ENCODE measurements around the gene NRXN3.

The NRXN3 gene

GRCh38 chr14:79871136-79871535, 1701.0 kb downstream of the NRXN3 start:
- TF ChIP-seq CTCF (IDR thresholded peaks at IDR 0.05): no peak
- H3K27ac ChIP-seq: no peak overlapping the region
- DNase-seq (ENCODE audit: low spot score): no peak
- H3K4me3 ChIP-seq: no peak overlapping the region

GRCh38 chr14:79878229-79878628, 1708.1 kb downstream of the NRXN3 start:
- no peak for TF ChIP-seq CTCF (IDR thresholded peaks at IDR 0.05)
- Histone ChIP-seq H3K4me3 (no peak overlapping the region), H3K27ac (no peak overlapping the region)
- no peak for DNase-seq (ENCODE audit: low spot score)

GRCh38 chr14:79878785-79879184, 1708.6 kb downstream of the NRXN3 start:
- no peak overlapping the region for H3K4me3 ChIP-seq
- no peak for DNase-seq (ENCODE audit: low spot score)
- TF ChIP-seq CTCF (IDR thresholded peaks at IDR 0.05): no peak

GRCh38 chr14:79881299-79881698, 1711.1 kb downstream of the NRXN3 start:
- TF ChIP-seq CTCF (IDR thresholded peaks at IDR 0.05): no peak
- Histone ChIP-seq H3K27ac (no peak overlapping the region), H3K4me3 (no peak overlapping the region)
- DNase-seq (ENCODE audit: low spot score): no peak

More at GRCh38 chr14:79878785-79879184, 1708.6 kb downstream of the NRXN3 start:
- no peak overlapping the region for H3K27ac ChIP-seq

GRCh38 chr14:79890527-79890926, 1720.4 kb downstream of the NRXN3 start:
- H3K27ac ChIP-seq: no peak overlapping the region
- no peak for DNase-seq (ENCODE audit: low spot score)
- H3K4me3 ChIP-seq: no peak overlapping the region
- no peak for TF ChIP-seq CTCF (IDR thresholded peaks at IDR 0.05)

- TF ChIP-seq CTCF (IDR thresholded peaks at IDR 0.05): no peak
- Histone ChIP-seq H3K27ac (no peak overlapping the region), H3K4me3 (no peak overlapping the region)
- DNase-seq (ENCODE audit: low spot score): no peak
Observed at GRCh38 chr14:79896009-79896408, 1725.8 kb downstream of the NRXN3 start.

GRCh38 chr14:79899610-79900009, 1729.4 kb downstream of the NRXN3 start:
- no peak for DNase-seq (ENCODE audit: low spot score)
- TF ChIP-seq CTCF (IDR thresholded peaks at IDR 0.05): no peak
- Histone ChIP-seq H3K4me3 (no peak overlapping the region), H3K27ac (no peak overlapping the region)

Measured in coronary artery (tissue), 2 donors.